HG02840 (cell line): ENCODE measurements around the gene GTF2A1.

Source experiments
- ATAC-seq: cut with Tn5 transposase; IDR thresholded peaks from one replicate; pipeline ENCODE4 v1.9.1; 2021; ENCODE audit warnings: mild to moderate bottlenecking, moderate library complexity, moderate number of reproducible peaks; ENCODE audit not compliant: unreplicated experiment, low FRiP score

The GTF2A1 gene

GRCh38 chr14:81143793-81144192 lies 77.0 kb downstream of the GTF2A1 start:
- ATAC-seq: no peak

GRCh38 chr14:81141426-81141825 lies 79.3 kb downstream of the GTF2A1 start:
- no peak for ATAC-seq

- no peak for ATAC-seq
Observed at GRCh38 chr14:81138429-81138828, 82.3 kb downstream of the GTF2A1 start.

- ATAC-seq: no peak
Observed at GRCh38 chr14:81137316-81137715, 83.4 kb downstream of the GTF2A1 start.

GRCh38 chr14:81133400-81133799 lies 87.4 kb downstream of the GTF2A1 start:
- ATAC-seq: no peak

- ATAC-seq: no peak
Observed at GRCh38 chr14:81132468-81132867, 88.3 kb downstream of the GTF2A1 start.

GRCh38 chr14:81129242-81129641 lies 91.5 kb downstream of the GTF2A1 start:
- no peak for ATAC-seq

- ATAC-seq: no peak
Observed at GRCh38 chr14:81127785-81128184, 93.0 kb downstream of the GTF2A1 start.

- ATAC-seq: no peak
Observed at GRCh38 chr14:81125536-81125935, 95.2 kb downstream of the GTF2A1 start.
